Testis (tissue), 2 donors: ENCODE data around the gene KRTAP22-2.

ENCODE experiments used
- CTCF ChIP-seq, 3 experiments: fragments of 450-650 bp in 2 of 3; fragments of 200-600 bp in 1 of 3; sonication (generic) in 1 of 3; IDR thresholded peaks; one replicate each; pipeline ENCODE4 v1.5.1; 2016 to 2019; ENCODE audit warnings: antibody characterized with exemption in 3 of 3, mild to moderate bottlenecking in 2 of 3, moderate library complexity in 1 of 3
- POLR2A ChIP-seq: fragments of 450-650 bp; IDR thresholded peaks from one replicate; pipeline ENCODE4 v1.6.1; 2017; ENCODE audit warnings: antibody characterized with exemption, mild to moderate bottlenecking, moderate library complexity

GRCh38 chr21:30580132-30580531, 10.1 kb downstream of the KRTAP22-2 start:
- TF ChIP-seq CTCF (IDR thresholded peaks at IDR 0.05) = no peak
- TF ChIP-seq POLR2A = no peak
